GM12892 (cell line): ENCODE results near the gene SNX20.

Experiments
- POLR2A ChIP-seq: IDR thresholded peaks from 2 replicates; pipeline ENCODE4 v1.6.1; 2011; ENCODE audit warnings: low read depth, low read length, control low read depth
- POLR2AphosphoS5 ChIP-seq: IDR thresholded peaks from 2 replicates; pipeline ENCODE4 v1.6.1; 2011; ENCODE audit warnings: low read depth, low read length, control low read depth

- TF ChIP-seq POLR2AphosphoS5: no peak
- no peak for TF ChIP-seq POLR2A
These were observed 46.2 kb downstream of the SNX20 start for GRCh38 chr16:50634947-50635346.
